K562 (cell line): ENCODE measurements around the gene HEXD. TPM values are rescaled to one million over a fixed set of nuclear protein-coding genes. Genes with fewer than 3 reads are reported as not detected.
A peak's percentile ranks its signal among the peaks of the same experiment; 100 is the strongest.
"Not testable (repeated sequence)": the region's sequence is repeated elsewhere in the genome, so short reads cannot be mapped to it uniquely, and the experiment has no call there.

Experiments
- ATAC-seq: fragments of 200-7000 bp; cut with Tn5 transposase; 3 replicates; pipeline ENCODE4 v1.9.1; 2020; ENCODE audit warnings: moderate library complexity
- BruUV-seq: library from RNA; stranded (reverse); fragments of 400-500 nt; replicated peaks from 2 replicates; lab custom pipeline; 2021; lab: Mats Ljungman, UMichigan
- CTCF ChIA-PET: fragments of 300-600 bp; formaldehyde crosslinking; extraction: SDS; loops from one replicate; lab custom pipeline; 2021; ENCODE audit warnings: low intra/inter-chr PET ratio; lab: Yijun Ruan, JAX
- POLR2A ChIA-PET: fragments of 300-600, 350-650 bp; sonication (Branson Sonifier 250); formaldehyde crosslinking; extraction: SDS; loops from one replicate; lab custom pipeline; 2021; ENCODE audit warnings: antibody characterized with exemption, inconsistent platforms; lab: Yijun Ruan, JAX
- DNase-seq, 4 experiments: peaks; one replicate each; pipeline versions ENCODE4 v3.0.0 to v3.0.0-alpha.2; 2011 to 2018; ENCODE audit warnings: low spot score in 3 of 4, mixed read lengths in 3 of 4; ENCODE audit errors: extremely low read depth in 1 of 4
- FAIRE-seq: peaks from 2 replicates; lab custom pipeline; 2011; peaks lifted over from hg19 to GRCh38; lab: Jason Lieb, UNC
- H2AFZ ChIP-seq: 2 replicates; pipeline ENCODE4 v1.6.0; 2011; ENCODE audit warnings: low read depth, low read length, control low read depth, inconsistent platforms
- H3K27ac ChIP-seq: fragments of 200-600 bp; 3 replicates; pipeline ENCODE4 v1.8.0; 2011; ENCODE audit warnings: low read depth, mild to moderate bottlenecking, control low read depth, inconsistent platforms, low read length, moderate library complexity, mixed read lengths; ENCODE audit errors: extremely low read depth
- H3K27me3 ChIP-seq, 2 experiments: fragments of 300-600 bp in 1 of 2; 2 replicates in 1 of 2; 3 replicates in 1 of 2; pipeline versions ENCODE4 v1.6.0 to v1.8.0; 2011; ENCODE audit warnings: inconsistent platforms in 2 of 2, low read length in 2 of 2, mild to moderate bottlenecking in 1 of 2, mixed read lengths in 1 of 2, moderate library complexity in 1 of 2; ENCODE audit not compliant: control insufficient read depth in 2 of 2, insufficient read depth in 2 of 2
- H3K36me3 ChIP-seq: fragments of 300-600 bp; 3 replicates; pipeline ENCODE4 v1.8.0; 2011; ENCODE audit warnings: mild to moderate bottlenecking, low read length, inconsistent platforms; ENCODE audit not compliant: control insufficient read depth, insufficient read depth
- H3K4me1 ChIP-seq, 2 experiments: fragments of 200-600 bp in 1 of 2; replicated peaks in 1 of 2; 2 replicates in 1 of 2; 3 replicates in 1 of 2; pipeline versions ENCODE4 v1.5.1 to v1.8.0; 2011; ENCODE audit warnings: inconsistent platforms in 2 of 2, low read length in 2 of 2, mild to moderate bottlenecking in 1 of 2, mixed read lengths in 1 of 2, moderate library complexity in 1 of 2; ENCODE audit not compliant: control insufficient read depth in 2 of 2, insufficient read depth in 2 of 2
- H3K4me2 ChIP-seq: 2 replicates; pipeline ENCODE4 v1.6.1; 2011; ENCODE audit warnings: low read length, control low read depth, inconsistent platforms, mixed read lengths; ENCODE audit not compliant: insufficient read depth
- H3K4me3 ChIP-seq: fragments of 200-600 bp; sonication (generic), shearing (Covaris generic); 2 replicates; pipeline ENCODE4 v1.5.1; 2016; ENCODE audit warnings: control low read depth, inconsistent platforms
- H3K79me2 ChIP-seq: fragments of 200-600 bp; 3 replicates; pipeline ENCODE4 v1.8.0; 2011; ENCODE audit warnings: low read length, inconsistent platforms; ENCODE audit not compliant: control insufficient read depth, insufficient read depth
- H3K9ac ChIP-seq, 2 experiments: 2 replicates each; pipeline versions ENCODE4 v1.6.0 to v1.6.1; 2011; ENCODE audit warnings: low read depth in 2 of 2, low read length in 2 of 2, control low read depth in 1 of 2, inconsistent platforms in 1 of 2, mild to moderate bottlenecking in 1 of 2, mixed read lengths in 1 of 2; ENCODE audit not compliant: insufficient read depth in 1 of 2
- H3K9me1 ChIP-seq: one replicate; pipeline ENCODE4 v1.6.0; 2011; ENCODE audit warnings: inconsistent platforms, mild to moderate bottlenecking, low read length, moderate library complexity; ENCODE audit not compliant: control insufficient read depth, insufficient read depth
- H3K9me3 ChIP-seq: replicated peaks from 2 replicates; pipeline ENCODE4 v1.5.1; 2011; ENCODE audit warnings: low read depth, low read length, inconsistent platforms; ENCODE audit not compliant: control insufficient read depth, insufficient read depth
- H4K20me1 ChIP-seq: replicated peaks from 2 replicates; pipeline ENCODE4 v1.6.1; 2011; ENCODE audit warnings: low read length, inconsistent platforms, mixed read lengths; ENCODE audit not compliant: control insufficient read depth, insufficient read depth
- ARID1B ChIP-seq: fragments of 450-650 bp; IDR thresholded peaks from 2 replicates; pipeline ENCODE4 v1.6.1; 2016; ENCODE audit warnings: antibody characterized with exemption, mild to moderate bottlenecking, inconsistent platforms
- CBFA2T2 ChIP-seq: fragments of 450-650 bp; conservative IDR thresholded peaks from 2 replicates; pipeline ENCODE4 v1.6.1; 2017; ENCODE audit warnings: mild to moderate bottlenecking
- CBFA2T3 ChIP-seq: fragments of 450-650 bp; IDR thresholded peaks from 2 replicates; pipeline ENCODE4 v1.6.1; 2017
- CXXC5 ChIP-seq: fragments of 250-450 bp; sonication (Bioruptor Pico); IDR thresholded peaks from 2 replicates; pipeline ENCODE4 v1.8.0; 2022; ENCODE audit warnings: inconsistent platforms, mild to moderate bottlenecking, moderate library complexity
- HDAC1 ChIP-seq, 2 experiments: fragments of 450-650 bp; IDR thresholded peaks; 2 replicates each; pipeline ENCODE4 v1.6.1; 2016 to 2017; ENCODE audit warnings: inconsistent platforms in 1 of 2, mild to moderate bottlenecking in 1 of 2, moderate library complexity in 1 of 2
- KDM1A ChIP-seq, 2 experiments: fragments of 450-650 bp; IDR thresholded peaks; 2 replicates each; pipeline ENCODE4 v1.6.1; 2016; ENCODE audit warnings: mild to moderate bottlenecking in 2 of 2
- MTA2 ChIP-seq: fragments of 450-650 bp; IDR thresholded peaks from 2 replicates; pipeline ENCODE4 v1.6.1; 2016; ENCODE audit warnings: low read depth
- NCOR1 ChIP-seq: fragments of 450-650 bp; IDR thresholded peaks from 2 replicates; pipeline ENCODE4 v1.6.1; 2016; ENCODE audit warnings: mild to moderate bottlenecking, moderate library complexity
- NFIC ChIP-seq: fragments of 450-650 bp; IDR thresholded peaks from 2 replicates; pipeline ENCODE4 v1.6.1; 2017; ENCODE audit warnings: mild to moderate bottlenecking, inconsistent platforms
- NR2C1 ChIP-seq, 2 experiments: fragments of 450-650 bp; IDR thresholded peaks; 2 replicates each; pipeline ENCODE4 v1.6.1; 2017; ENCODE audit warnings: mild to moderate bottlenecking in 2 of 2, antibody characterized with exemption in 1 of 2, inconsistent platforms in 1 of 2, missing compliant biosample characterization in 1 of 2, missing genetic modification characterization in 1 of 2
- SOX6 ChIP-seq: fragments of 450-650 bp; IDR thresholded peaks from 2 replicates; pipeline ENCODE4 v1.6.1; 2014; ENCODE audit warnings: mild to moderate bottlenecking
- TAL1 ChIP-seq: fragments of 450-650 bp; IDR thresholded peaks from 2 replicates; pipeline ENCODE4 v1.6.1; 2016; ENCODE audit warnings: mild to moderate bottlenecking
- TCF3 ChIP-seq: sonication (generic); formaldehyde crosslinking; IDR thresholded peaks from 2 replicates; pipeline ENCODE4 v1.4.0; 2020; ENCODE audit warnings: mild to moderate bottlenecking, missing genetic modification reagents
- WGBS: fragments of 100-300 bp; shearing (Covaris generic); methylation state at CpG from one replicate; pipeline ENCODE4 v1.1.6; 2016; ENCODE audit warnings: low coverage, mixed read lengths; ENCODE audit not compliant: insufficient coverage; ENCODE audit errors: missing lambda C conversion rate; 5-methylcytosine and 5-hydroxymethylcytosine counted together
- in situ Hi-C: fragments of 300-500 bp; cut with MboI; formaldehyde crosslinking; loops from 4 replicates; pipeline ENCODE4 v1.15.0; 2018; ENCODE audit warnings: inconsistent platforms, mixed read lengths
- intact Hi-C: fragments of 100-400 bp; cut with micrococcal nuclease; formaldehyde crosslinking; loops from 2 replicates; pipeline ENCODE4 v1.14.2; 2022
- polyA plus RNA-seq, 8 experiments: library from polyadenylated mRNA; depleted of rRNA in 4 of 8; stranded (reverse) in 5 of 8; unstranded in 3 of 8; fragments of >200 nt; fragmentation: Nextera tagmentation in 2 of 8; fragmentation: Illumina TruSeq in 1 of 8; extraction: Ambion mirVana in 2 of 8; extraction: Trizol in 1 of 8; gene quantifications; 2 replicates each; pipeline versions ENCODE4 v1.2.1 to v1.2.3, GENCODE V29; 2011 to 2014; ENCODE audit warnings: inconsistent platforms in 1 of 8, missing spikeins in 1 of 8
- total RNA-seq, 7 experiments: library from RNA; depleted of rRNA in 6 of 7; stranded (reverse); fragments of >200 nt in 6 of 7; fragmentation: Illumina TruSeq in 2 of 7; extraction: Trizol in 2 of 7; gene quantifications; 2 replicates each; pipeline versions ENCODE4 v1.2.1 to v1.2.3, GENCODE V29; 2011 to 2021; ENCODE audit warnings: low replicate concordance in 1 of 7
- TF ChIP-seq, protein P1 (sequence below): sonication (generic); IDR thresholded peaks from 2 replicates; pipeline ENCODE4 v1.6.1; 2016
- TF ChIP-seq, protein P2 (sequence below), 2 experiments: fragments of 450-650 bp; conservative IDR thresholded peaks; 2 replicates each; pipeline ENCODE4 v1.6.1; 2017; ENCODE audit warnings: mild to moderate bottlenecking in 2 of 2, moderate library complexity in 2 of 2
- TF ChIP-seq, protein P3 (sequence below): sonication (generic); formaldehyde crosslinking; IDR thresholded peaks from 2 replicates; pipeline ENCODE4 v1.9.0; 2022; ENCODE audit warnings: mild to moderate bottlenecking, missing genetic modification reagents

HEXD gene
- total and polyA plus RNA-seq, 9 of the 15 experiments (the other 6 are each of a cell fraction or from before 2014, with no cell fraction given) = 1.0 to 25.3 (median 10.0) TPM

DNA sequence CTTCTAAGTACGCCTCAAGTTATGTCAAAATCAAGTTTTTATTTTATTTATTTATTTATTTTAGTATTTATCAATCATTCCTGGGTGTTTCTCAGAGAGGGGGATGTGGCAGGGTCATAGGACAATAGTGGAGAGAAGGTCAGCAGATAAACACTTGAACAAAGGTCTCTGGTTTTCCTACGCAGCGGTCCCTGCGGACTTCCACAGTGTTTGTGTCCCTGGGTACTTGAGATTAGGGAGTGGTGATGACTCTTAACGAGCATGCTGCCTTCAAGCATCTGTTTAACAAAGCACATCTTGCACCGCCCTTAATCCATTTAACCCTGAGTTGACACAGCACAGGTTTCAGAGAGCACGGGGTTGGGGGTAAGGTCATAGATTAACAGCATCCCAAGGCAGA, 35.0 kb downstream of the HEXD start:
- H3K36me3 ChIP-seq, H3K27me3 ChIP-seq, intact Hi-C loops, H3K4me3 ChIP-seq, in situ Hi-C loops, H2AFZ ChIP-seq, H3K4me2 ChIP-seq, H3K9me3 ChIP-seq, H4K20me1 ChIP-seq, ATAC-seq, BruUV-seq, CTCF ChIA-PET, H3K9ac ChIP-seq, FAIRE-seq, H3K27ac ChIP-seq, H3K9me1 ChIP-seq: not testable (repeated sequence)
- H3K79me2 ChIP-seq = peaks cover 25% of the 10 kb centered on the region
- DNase-seq = peak in 1 of 4 experiments; percentile 60
- peaks cover 41 to 56% of the 10 kb centered on the region in 2 experiments for H3K4me1 ChIP-seq
- POLR2A ChIA-PET = interaction anchor here (0.7 kb wide), 2 partner anchors 222 to 367 kb away, joined by 3 read pairs; no protein-coding TSS in a partner anchor
- WGBS = 12% methylated on average over 7 of the region's 7 CpGs
- TF ChIP-seq, protein P1, sequence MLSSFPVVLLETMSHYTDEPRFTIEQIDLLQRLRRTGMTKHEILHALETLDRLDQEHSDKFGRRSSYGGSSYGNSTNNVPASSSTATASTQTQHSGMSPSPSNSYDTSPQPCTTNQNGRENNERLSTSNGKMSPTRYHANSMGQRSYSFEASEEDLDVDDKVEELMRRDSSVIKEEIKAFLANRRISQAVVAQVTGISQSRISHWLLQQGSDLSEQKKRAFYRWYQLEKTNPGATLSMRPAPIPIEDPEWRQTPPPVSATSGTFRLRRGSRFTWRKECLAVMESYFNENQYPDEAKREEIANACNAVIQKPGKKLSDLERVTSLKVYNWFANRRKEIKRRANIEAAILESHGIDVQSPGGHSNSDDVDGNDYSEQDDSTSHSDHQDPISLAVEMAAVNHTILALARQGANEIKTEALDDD = peak; percentile 37; the same call in 1 of the 2 replicates
- TF ChIP-seq, protein P2, sequence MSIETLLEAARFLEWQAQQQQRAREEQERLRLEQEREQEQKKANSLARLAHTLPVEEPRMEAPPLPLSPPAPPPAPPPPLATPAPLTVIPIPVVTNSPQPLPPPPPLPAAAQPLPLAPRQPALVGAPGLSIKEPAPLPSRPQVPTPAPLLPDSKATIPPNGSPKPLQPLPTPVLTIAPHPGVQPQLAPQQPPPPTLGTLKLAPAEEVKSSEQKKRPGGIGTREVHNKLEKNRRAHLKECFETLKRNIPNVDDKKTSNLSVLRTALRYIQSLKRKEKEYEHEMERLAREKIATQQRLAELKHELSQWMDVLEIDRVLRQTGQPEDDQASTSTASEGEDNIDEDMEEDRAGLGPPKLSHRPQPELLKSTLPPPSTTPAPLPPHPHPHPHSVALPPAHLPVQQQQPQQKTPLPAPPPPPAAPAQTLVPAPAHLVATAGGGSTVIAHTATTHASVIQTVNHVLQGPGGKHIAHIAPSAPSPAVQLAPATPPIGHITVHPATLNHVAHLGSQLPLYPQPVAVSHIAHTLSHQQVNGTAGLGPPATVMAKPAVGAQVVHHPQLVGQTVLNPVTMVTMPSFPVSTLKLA (conservative IDR thresholded peaks at IDR 0.05) = 0 out of 4 replicates have a peak, but pooled peaks of 1 of the 2 experiments have one; percentile 31
- TF ChIP-seq HDAC1 (IDR thresholded peaks at IDR 0.05) = peak in 1 of 2 experiments; percentile 61; a peak in 1 of 4 replicates
- 0 out of 2 replicates have a peak, but pooled peaks have one; percentile 20 for TF ChIP-seq CXXC5 (CRISPR knock-in tag)
- peak; percentile 19; the same call in 1 of the 2 replicates for TF ChIP-seq NFIC
- TF ChIP-seq, protein P3, sequence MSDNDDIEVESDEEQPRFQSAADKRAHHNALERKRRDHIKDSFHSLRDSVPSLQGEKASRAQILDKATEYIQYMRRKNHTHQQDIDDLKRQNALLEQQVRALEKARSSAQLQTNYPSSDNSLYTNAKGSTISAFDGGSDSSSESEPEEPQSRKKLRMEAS = peak; percentile 48; the same call in 1 of the 2 replicates
- TF ChIP-seq TAL1 = peak; percentile 45; the same call in 1 of the 2 replicates
- TF ChIP-seq NR2C1 (IDR thresholded peaks at IDR 0.05) = 0 out of 2 replicates have a peak, but pooled peaks have one; percentile 42
- TF ChIP-seq NR2C1 (tag; IDR thresholded peaks at IDR 0.05) = peak; percentile 54; the same call in 1 of the 2 replicates
- peak; percentile 84 for TF ChIP-seq CBFA2T3
- peak; percentile 57 for TF ChIP-seq TCF3 (CRISPR knock-in tag)
- peak; percentile 75 for TF ChIP-seq CBFA2T2
- TF ChIP-seq ARID1B = 0 out of 2 replicates have a peak, but pooled peaks have one; percentile 31
- TF ChIP-seq KDM1A (IDR thresholded peaks at IDR 0.05) = peak; percentile 74 to 84
- TF ChIP-seq NCOR1 = peak; percentile 57; the same call in 1 of the 2 replicates
- TF ChIP-seq SOX6 = peak; percentile 76
- TF ChIP-seq MTA2 = 0 out of 2 replicates have a peak, but pooled peaks have one; percentile 8
